Activated effector memory CD4-positive, alpha-beta T cell treated with Interleukin-2 at 50 U/mL for 16 hours (primary cell): ENCODE results near the gene TMEM14A.
A peak's percentile ranks its signal among the peaks of the same experiment; 100 is the strongest.
"Not testable (repeated sequence)": the region's sequence is repeated elsewhere in the genome, so short reads cannot be mapped to it uniquely, and the experiment has no call there.

Source experiments
- DNase-seq: peaks from one replicate; pipeline ENCODE4 v3.0.0-alpha.2; 2020

The TMEM14A gene

DNA sequence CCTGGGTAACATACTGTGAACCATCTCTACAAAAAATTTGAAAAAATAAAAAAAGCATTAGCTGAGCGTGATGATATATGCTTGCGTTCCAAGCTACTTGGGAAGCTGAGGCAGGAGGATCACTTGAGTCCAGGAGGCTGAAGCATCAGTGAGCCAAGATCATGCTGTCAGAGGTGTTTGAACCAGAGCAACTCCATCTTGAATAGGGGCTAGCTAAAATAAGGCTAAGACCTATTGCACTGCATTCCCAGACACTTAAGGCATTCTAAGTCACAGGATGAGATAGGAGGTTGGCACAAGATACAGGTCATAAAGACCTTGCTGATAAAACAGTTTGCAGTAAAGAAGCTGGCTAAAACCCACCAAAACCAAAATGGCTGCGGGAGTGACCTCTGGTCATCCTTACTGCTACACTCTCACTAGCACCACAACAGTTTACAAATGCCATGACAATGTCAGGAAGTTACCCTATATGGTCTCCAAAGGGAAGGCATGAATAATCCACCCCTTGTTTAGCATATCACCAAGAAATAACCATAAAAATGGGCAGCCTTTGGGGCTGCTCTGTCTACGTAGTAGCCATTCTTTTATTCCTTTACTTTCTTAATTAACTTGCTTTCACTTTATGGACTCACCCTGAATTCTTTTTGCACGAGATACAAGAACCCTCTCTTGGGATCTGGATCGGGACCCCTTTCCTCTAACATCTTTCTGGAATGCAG lies 34.0 kb downstream of the TMEM14A start:
- DNase-seq: not testable (repeated sequence)

DNA sequence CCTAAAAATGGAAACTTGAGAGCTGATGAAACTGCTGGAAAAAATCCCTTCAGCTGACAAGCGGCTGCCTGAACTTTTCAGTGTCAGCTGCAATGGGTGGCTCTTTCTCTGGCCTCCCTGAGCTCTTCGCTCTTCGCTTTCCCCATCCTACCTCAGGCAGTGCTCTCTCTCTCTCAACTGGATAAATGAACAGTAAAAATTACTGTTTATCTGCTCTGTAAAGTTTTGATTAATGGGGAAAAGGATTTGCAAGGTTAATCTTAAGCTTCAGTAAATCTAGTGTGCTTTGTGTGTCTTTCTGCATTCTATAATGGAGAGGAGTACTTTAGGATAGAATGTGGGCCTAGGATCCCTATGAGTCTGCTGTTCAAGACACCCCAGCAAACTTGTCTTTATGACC lies 35.1 kb downstream of the TMEM14A start:
- DNase-seq: no peak

- no peak for DNase-seq
Observed at GRCh38 chr6:52707963-52708680, 37.2 kb downstream of the TMEM14A start.

DNA sequence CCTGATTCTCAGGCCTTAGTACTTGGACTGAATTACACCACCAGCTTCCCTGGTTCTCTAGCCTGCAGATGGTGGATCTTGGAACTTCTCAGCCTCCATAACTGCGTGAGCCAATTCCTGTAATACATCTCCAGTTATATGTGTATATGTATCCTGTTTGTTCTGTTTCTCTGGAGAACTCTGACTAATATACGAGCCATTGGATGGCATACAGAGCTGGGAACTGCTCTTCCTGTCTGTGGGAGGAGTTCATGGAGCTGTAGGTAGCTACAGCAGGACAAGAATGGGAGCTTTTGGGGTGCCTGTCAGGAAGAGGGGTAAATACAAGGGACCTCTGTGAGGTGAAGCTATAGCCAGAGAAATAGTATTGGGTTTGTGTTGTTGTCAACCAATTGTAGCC lies 41.2 kb downstream of the TMEM14A start:
- DNase-seq: no peak

DNA sequence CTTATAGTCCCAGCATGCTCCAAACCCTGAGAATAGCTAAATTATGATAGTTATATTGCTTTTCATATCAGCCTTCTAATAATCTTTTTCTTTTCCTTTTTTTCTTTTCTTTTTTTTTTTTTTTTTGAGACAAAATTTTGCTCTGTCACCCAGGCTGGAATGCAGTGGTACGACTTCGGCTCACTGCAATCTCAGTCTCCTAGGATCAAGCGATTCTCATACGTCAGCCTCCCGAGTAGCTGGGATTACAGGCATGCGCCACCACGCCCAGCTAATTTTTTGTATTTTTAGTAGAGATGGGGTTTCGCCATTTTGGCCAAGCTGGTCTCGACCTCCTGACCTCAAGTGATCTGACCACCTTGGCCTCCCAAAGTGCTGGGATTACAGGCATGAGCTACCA lies 43.8 kb downstream of the TMEM14A start:
- not testable (repeated sequence) for DNase-seq

DNA sequence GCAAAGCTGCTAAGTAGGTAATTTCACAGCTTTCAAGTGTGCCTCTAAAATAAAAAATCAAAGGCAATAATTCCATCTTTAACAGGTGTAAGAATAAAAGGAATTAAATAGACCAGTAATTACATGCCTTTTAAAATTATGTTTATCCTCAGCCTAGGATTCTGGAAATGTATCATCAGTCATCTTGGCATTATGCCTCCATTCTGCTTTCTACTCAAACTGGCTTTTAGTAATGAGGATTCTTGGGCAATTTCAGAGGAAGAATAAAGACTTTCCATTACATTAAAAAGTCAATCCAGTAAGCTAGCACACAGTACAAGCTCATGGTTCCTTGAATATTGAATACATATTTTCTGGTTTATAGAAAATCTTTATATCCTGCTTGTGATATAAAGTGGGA lies 47.6 kb downstream of the TMEM14A start:
- no peak for DNase-seq

- DNase-seq: no peak
Observed at GRCh38 chr6:52720321-52720720, 49.4 kb downstream of the TMEM14A start.

DNA sequence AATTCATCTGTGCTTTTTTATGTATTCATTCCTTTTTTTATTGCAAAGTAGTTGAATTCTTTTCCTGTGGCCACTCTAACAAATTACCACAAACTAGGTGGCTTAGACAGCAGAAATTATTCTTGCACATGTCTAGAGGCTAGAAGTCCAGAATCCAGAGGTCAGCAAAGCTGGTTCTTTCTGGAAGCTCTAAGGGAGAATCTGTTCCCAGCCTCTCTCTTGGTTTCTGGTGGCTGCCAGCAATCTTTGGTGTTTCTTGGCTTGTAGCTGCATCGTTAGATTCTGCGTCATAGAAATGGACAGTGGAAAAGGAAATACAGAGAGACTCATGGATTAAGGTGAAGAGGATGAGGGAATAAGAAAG lies 53.1 kb downstream of the TMEM14A start:
- no peak for DNase-seq

- DNase-seq: peak; percentile 12
Observed at GRCh38 chr6:52724406-52725121, 53.7 kb downstream of the TMEM14A start.

DNA sequence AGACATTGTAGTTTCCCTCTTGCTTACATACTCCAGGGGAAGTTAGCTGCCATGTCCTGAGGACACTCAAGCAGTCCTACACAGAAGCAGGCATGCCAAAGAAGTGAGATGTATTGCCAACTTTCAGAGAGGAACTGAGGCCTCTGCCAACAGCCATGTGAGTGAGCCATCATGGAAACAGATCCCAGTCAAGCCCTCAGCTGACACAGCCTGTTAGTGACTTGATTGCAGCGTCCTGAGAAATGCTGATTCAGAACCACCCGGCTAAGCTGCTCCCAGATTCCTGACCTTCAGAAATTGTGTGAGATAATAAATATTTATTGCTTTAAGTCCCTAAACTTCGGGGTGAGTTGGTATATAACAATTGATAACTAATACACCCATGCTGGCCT lies 54.2 kb downstream of the TMEM14A start:
- DNase-seq: no peak

DNA sequence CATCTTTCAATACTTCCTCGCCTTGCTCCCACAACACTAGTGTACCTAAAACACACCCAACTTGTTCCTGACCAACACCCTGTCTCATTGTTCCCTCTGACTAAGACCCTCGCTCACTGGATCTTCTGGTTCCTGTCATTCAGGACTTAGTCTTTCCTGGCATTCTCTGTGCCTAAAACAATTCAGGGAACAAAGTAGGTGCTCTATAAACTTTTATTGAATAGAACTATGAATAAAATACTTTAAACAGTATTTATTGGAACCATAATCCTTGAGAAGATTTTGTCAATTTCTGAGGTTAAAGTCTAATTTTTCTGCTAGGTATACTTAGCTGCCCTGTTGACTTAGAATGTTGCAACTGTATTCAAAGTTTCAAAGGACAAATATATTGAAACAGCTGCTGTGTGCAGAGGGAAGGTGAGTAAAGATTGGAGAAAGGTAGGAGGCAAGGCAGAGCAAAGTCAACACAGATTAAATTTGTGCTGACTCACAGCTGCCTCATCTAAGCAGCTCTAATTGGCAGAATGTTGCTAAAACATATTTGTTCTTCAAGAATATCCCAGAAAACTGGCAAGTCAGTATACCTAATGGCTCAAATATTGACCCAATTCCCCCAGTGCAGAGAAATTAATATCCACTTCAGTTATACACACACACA lies 54.8 kb downstream of the TMEM14A start:
- DNase-seq: no peak

GRCh38 chr6:52726193-52726542 lies 55.3 kb downstream of the TMEM14A start:
- no peak for DNase-seq

- DNase-seq: no peak
Observed at GRCh38 chr6:52726741-52727535, 56.0 kb downstream of the TMEM14A start.

- no peak for DNase-seq
Observed at GRCh38 chr6:52727908-52728307, 57.0 kb downstream of the TMEM14A start.

GRCh38 chr6:52728394-52728793 lies 57.5 kb downstream of the TMEM14A start:
- no peak for DNase-seq

GRCh38 chr6:52729576-52729975 lies 58.7 kb downstream of the TMEM14A start:
- DNase-seq: no peak

GRCh38 chr6:52731719-52732118 lies 60.8 kb downstream of the TMEM14A start:
- no peak for DNase-seq

- DNase-seq: no peak
Observed at GRCh38 chr6:52733172-52733571, 62.3 kb downstream of the TMEM14A start.

GRCh38 chr6:52734072-52734471 lies 63.2 kb downstream of the TMEM14A start:
- DNase-seq: no peak

GRCh38 chr6:52735071-52735470 lies 64.2 kb downstream of the TMEM14A start:
- DNase-seq: no peak

DNA sequence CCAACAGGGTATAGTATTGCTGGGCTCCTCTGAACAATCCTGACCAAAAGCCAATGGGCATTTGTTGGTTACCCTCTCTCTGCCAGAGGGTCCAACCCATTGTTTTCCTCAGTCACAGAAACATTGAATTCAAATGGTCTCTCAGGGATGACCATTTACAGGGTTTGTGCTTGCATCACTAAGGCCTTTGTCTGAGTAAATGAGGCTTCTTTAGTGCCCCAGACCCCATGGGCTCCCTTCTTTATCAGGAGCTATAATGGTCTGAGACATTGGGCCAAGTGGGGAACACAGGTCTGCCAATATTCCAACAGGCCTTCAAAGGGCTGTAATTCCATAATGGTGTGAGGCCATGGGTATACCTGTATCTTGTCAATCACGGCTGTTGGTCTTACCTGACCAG lies 65.2 kb downstream of the TMEM14A start:
- DNase-seq: no peak
